Activated naive CD4-positive, alpha-beta T cell (primary cell): ENCODE data around the gene SLC24A3.

Experiments
- DNase-seq, 4 experiments: peaks; one replicate each; lab custom pipeline; 2025; lab: John Stamatoyannopoulos, UW

The SLC24A3 gene

DNA sequence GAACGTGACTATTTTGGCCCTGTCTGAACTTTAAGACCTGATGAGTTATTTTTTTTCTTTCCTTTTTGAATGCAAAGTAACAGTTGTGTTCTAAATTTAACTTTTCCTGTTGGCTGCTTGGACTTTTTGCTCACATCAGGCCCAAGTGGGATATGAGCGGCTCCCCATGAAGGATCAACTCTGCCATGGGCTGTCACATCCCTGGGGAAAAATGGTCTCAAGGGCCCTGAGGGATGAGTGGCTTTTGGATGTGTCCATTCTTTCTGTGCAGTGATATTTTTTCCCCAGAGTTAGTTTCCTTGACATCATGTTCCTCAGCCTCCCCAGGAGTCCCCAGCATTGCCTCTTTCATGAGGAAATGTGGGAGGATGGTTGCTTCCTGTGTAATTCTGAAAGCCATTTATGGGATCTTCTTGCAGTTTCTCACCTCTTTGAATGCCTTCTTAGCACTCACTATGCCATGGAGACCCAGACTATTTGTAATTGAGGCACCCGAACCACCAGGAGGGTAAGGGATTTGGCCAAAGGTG is 92.5 kb downstream of the SLC24A3 start:
- no peak for DNase-seq

DNA sequence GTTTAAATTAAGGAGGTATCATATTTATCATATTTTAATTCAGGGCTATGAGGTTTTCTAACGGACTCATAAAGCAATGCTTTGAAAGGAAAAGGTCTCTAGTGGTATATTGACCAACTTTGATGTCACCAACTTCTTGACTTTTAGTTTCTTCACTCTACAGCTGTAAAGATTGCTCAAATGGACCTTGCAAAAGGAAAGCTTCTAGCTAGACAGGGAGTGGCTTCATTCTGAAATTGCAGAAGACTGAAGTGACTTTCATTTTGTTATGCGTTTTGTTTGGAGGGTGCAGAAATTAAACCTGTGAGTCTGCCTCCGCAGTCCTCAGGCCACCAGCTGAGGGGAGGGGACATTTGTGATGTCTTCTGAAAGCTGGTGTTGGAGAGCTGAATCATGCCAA is 95.7 kb downstream of the SLC24A3 start:
- no peak for DNase-seq

DNA sequence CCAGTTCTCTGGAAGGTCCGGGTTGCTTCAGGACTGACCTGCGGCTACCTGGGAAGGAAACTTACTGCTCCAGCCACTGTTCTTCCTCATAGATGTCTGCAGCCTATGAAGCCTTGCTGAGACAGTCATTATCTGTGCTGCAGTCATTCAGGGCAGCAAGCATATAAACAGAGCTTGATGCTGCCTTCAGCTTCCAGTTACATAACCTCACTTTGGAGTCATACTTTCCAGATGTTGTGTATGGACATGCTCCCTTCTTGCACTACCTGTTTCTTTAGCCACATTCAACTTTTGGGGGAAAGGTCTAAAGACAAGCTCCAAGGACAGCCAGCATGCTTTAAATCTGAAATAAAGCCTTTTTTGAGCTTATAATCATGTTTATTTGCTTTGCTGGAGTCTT is 98.1 kb downstream of the SLC24A3 start:
- no peak for DNase-seq

DNA sequence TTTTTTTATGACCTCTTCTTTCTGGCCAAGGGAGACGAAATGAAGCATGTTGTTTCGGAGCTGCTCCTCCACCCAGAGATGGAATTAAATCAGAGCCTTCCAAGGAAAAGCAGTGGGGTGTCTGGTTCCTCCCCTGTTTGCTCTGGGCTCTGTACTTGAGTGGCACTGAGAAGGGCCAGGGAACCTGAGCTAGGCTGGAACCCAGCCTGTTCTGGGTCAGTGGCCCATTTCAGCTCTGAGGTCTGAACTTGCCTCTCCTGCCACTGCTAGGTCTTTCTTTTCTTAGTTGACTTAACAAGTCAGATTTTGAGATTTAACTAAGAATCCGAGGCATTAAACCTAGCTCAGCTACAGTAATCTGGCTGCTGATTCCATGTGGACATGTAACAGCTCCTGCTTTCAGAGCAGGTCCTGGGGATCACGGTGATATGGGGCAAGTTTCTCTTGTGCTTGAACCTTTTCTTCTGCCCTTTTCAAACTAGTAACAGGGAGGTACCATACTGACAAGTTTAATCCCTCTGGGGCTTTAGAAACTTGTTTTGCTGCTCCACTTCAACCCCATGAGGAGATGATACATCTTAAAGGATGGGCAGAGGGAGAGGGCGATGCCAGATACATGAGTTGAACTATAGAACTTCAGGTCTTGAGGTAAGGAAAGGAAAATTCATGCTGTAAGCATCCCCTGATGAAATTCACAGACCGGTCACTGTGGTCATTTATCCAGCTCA is 101.1 kb downstream of the SLC24A3 start:
- DNase-seq, result no peak

DNA sequence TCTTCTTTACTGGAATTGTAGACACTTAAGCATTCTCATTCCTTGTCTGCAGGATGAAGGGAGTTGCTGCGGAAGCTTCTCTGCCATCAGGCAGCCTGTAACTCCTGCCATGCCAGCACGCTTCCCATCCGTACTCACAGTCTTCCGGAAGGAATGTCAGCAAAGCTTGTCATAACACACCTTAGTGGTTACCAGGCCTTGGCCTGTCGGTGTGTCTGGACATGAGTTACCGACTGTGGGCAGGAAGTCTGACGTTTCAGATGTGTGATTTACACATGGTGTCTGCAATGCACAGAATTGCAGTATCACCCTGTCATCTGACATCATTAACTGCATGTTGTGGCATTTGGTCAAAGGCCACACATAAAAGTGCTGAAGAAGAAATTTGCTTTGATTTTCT is 102.2 kb downstream of the SLC24A3 start:
- no peak for DNase-seq

DNA sequence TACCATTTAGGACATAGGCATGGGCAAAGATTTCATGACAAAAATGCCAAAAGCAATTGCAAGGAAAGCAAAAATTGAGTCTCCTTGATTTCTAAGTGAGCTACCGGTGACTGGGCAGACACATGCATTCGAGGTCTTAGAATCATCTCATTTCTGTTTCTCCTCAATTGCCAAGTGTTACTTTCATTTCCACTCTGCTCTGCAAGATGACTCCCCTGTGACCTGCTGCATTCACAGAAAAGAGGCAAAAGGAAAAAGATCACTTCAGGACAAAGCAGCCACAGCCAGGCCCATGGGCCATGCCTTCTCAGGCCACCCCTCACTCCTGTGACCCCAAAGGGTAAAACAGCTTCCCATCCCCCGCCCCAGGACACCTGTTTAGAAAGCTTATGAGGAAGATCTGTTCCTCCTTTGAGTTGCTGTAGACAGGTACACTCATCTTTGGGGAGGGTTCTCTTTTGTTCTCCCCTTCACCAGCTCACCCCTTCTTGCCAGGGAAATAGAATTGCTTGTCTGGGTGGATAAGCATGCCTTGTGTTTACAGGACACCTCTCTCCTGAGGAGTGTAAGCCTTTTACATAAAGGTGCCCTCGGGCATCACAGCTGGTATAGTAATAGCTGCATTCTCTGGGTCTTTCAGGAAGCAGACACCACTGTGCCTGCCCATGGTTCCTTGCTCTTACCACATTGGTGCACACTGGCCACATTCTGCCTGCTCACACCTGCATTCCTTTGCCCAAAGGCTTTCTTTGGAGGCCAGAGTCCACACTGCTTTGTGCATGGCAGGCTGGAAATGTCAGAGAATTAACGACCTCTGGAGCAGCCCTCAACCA is 105.0 kb downstream of the SLC24A3 start:
- DNase-seq, result no peak

DNA sequence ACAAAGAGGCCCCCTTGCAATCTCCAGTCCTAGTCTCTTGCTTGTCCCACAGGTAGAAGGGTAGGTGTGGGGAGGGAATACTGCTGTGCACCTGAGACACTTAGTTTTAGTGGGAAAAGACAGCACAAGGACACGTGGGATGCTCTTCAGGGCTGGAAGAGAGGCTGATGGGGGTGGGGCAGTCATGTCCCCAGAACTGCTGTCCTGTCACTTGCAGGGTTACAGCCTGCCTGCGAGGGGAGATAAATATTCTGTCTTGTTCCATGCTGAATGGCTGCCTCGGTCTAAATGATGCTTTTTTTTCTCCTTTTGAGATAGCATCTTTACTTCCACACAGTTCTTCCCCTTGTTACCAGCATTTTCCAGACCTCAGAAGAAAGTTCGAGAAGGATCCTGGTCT is 106.2 kb downstream of the SLC24A3 start:
- no peak for DNase-seq

DNA sequence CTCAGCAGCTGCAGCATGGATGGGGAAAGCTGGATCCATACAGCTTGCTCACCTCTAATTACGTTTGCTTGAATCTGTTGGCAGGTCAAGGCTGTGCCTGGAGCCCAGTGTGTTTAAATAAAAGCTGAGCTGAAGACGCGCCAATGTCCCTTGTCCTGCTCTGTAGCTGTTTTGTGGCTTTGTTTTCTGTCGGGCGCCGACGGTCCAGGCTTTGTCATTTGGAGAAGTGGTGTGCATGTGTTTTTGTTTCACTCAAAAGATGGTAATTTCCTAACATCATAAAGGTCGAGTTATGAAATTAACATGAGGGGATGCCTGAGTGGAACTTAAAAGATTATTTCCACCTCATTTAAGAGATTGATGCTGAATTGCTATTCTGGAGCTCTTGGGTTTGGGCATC is 107.6 kb downstream of the SLC24A3 start:
- no peak for DNase-seq

DNA sequence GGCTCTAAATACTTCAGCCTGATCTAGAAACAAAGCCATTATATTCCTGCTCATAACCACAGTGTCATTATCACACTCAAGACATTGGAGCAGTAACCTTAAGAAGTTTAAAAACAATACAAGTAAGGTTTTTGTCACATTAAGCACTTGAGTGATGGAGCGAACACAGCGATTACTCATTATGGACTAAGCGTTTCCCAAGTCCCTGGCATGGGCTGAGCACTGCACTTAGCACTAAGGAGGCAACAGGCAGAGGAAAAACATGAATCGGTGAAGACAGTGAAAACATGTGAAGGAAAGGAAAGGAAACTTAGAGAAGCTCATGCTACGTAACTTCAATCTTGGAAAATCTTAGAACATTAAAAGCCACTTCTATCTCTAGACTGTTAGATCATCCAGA is 108.7 kb downstream of the SLC24A3 start:
- DNase-seq, result no peak

DNA sequence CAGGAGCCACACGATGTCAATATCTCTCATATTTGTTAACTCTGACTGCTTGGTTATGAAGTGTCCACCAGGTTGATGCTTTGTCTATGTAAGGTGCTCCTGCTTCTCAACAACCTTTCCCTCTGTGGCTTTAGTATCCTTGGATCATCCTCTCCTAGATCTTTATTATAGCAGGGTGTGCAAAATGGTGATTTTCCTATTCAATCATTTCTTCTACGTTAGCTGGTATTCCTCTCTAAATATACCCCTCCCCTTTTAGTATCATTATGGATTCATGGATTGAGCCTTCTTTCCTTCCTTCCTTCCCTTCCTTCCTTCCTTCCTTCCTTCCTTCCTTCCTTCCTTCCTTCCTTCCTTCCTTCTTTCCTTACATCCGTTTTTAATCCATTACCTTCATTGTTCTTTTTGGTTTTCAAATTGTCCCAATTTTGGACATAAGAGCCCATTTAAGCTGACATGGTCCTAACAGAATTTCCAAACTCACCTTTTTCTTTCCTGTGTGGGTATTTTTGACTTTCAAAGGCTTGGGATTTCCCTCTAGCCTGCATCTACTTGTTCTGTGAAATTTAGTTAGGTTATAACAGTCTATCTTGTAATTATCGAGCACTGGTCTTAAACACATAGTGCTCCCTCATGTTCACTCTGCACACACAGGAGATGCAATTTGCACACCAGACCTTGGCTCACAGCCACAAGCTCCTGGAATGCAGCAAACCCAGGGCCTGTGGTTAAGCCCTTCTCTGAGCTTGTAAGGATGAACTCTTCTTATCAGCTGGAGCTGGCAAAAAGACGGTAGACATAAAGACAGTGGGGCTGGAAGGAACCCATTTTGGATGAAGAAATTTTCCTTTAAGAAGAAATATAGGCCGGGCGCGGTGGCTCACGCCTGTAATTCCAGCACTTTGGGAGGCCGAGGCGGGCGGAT is 109.9 kb downstream of the SLC24A3 start:
- no peak for DNase-seq

DNA sequence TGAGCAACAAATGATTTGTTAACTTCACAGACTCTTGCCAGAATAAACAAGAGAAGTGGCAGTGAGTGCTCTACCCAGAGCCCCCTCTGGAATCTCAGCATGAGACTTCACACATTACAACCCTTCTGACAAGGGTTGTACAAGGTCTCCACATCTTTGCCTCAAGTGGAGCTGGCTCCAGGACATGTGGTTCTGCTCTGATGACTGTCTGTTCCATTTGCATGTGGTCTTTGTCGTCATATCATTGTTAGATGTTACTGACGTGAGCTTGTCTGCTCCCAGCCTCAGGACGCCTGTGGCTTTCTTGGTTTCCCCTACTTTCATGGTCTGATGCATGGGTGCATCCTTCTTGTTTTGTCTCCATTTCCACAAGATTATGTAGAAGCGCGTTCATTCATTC is 115.0 kb downstream of the SLC24A3 start:
- DNase-seq, result no peak

DNA sequence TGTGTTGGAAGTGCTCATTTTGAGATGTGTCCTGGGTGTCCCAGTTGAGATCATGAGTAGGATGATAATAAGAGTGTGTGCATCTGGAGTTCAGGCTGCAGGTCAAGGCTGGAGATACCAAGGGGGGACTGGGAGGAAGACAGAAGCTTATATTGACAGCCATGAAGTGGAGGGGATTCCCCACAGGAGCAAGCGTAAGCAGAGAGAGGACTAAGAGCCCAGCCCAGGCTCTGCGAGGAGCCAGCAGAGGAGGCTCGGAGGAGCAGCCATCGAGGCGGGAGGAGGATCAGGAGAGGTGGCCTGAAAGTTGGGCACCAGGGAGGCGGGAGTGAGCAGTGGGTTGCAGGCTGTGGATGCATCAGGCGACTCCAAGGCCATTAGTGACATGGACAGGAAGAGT is 116.2 kb downstream of the SLC24A3 start:
- no peak for DNase-seq

DNA sequence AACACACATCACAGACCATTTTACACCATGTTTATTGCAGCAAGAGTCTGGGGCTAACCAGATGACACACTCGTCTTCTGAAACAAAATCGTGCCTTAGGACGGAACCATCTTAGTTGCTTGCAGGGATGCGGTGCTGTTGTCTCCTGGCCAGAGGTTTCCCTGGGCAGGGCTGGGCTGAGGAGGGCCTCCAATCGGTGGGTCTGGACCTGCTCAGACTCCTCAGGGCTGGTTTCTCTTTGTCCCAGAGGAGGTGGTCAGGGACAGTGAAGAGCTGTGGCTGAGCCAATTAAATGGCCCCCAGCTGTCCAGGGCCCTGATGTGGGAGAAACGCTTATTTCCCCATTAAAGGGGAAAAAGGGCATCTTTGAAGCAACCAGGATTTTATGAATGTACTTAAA is 117.6 kb downstream of the SLC24A3 start:
- DNase-seq, result no peak

DNA sequence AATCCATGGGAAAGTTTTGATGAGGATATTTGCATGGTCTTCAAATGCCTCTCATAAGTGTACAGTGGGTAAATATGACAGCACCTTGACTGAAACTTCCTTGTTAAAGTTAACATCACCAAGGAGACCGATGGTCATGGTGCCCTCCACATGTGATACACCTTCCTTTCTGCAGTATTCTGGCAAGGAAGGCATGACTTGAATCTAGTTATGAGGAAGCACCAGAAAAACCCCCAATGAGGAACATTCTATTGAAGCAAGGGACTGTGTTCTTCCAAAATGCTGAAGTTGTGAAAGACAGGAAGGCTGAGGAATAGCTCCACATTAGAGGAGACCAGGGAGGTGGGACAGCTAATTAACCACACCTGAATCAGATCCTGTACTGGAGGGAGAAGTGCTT is 118.3 kb downstream of the SLC24A3 start:
- no peak for DNase-seq

DNA sequence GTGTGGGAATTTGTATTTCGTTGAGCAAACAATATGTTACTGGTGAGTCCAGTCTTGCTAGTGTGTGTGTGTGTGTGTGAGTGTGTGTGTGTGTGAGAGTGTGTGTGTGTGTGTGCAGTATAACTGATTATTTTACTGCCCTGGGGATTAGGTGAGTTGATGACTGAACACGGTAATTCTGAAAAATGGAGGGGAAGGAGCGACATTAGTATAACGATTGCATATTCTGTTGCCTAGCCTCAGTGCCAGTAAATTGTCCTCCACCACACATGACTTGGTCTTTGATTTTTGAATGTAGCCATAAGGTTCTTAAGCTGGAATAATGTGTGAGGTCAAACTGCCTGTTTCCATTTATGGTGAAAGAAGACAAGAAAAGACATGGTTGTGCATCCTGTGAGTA is 121.1 kb downstream of the SLC24A3 start:
- DNase-seq, result no peak

DNA sequence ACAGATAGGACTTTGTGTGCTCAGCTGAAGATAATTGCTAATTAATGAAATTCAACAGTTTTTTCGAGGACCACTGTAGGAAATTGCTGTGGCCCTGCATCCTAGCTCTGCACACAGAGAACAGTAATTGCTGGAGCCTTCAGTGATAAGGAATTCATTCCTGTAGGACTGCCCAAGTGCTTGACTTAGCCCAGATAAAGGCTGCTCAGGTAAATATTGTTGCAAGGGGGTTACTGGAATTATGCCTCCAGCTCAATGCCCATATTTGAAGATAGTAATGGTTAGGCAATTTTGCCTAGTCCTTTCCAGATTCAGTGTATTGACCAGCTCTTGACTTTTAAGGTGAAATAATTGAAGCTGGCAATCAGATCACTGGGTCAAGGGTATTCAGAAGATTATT is 122.9 kb downstream of the SLC24A3 start:
- DNase-seq, result no peak

DNA sequence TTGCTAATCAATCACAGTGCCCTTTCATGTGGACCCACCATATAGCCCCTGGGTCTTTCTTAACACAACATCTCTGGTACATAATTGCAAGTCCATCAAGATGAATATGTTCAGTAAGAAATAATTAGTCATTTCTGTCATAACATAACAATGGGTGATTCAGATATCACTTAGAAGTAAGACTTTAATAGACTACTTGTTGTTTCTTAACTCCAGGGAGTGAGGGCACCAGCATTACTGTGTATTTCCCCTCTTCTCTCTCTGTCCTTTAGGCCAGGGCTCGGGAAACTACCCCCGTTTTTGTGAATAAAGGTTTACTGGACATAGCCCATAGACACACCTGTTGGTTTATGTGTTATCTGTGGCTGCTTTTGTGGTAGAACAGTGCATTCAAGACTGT is 123.5 kb downstream of the SLC24A3 start:
- no peak for DNase-seq

DNA sequence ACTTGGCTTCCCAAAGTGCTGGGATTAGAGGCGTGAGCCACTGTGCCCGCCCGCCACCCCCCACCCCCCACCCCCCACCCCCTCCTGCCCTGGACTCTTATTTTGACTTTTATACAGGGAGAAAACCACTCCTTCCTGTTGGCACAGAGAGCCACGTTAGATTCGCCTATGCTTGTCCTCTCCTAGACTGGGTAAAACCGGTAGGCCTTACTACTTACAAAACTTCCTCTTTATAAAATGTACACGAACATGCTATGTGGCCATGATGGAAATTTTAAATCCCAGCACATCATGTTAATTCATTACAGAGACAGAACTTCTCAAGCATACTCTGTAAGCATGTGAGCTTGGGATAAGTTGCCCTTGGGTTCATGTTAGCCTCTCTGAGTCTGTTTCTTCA is 124.2 kb downstream of the SLC24A3 start:
- DNase-seq, result no peak

DNA sequence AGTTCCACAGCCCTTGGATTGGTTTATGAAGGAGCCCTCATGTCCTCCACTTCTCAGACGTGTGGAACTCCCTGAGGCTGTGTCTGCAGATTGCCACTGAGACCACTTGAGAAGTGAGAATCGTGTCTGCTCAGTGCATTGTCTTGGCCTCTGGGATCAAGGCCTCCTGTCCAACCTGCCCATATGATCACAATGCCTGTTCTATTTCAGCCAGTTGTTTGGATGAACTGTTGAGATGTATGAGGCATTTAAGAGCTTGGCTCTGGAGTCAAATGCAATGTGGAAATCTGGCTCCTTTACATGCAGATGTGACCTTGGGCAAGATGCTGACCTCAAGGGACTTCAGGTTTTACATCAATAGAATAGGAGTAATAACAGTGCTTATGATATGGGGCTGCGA is 125.9 kb downstream of the SLC24A3 start:
- DNase-seq, result no peak

DNA sequence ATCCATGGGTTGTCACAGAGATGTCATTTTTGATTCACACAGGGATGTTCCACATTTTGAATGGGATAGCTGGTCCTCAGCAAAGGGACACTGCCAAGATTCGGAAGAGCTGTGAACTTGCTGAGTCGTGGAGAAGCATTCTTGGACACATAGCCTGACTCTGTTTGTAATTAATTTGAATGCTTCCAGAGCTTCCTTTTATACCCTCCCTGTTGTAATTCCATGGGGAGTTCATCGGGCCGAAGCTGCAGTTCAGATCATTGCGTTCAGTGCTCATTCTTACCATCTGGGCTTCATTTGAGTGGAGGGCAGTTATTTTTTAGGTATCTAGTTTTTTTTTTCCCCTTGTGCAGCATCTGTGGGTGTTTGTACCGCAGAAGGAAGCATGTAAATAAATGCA is 126.5 kb downstream of the SLC24A3 start:
- no peak for DNase-seq

DNA sequence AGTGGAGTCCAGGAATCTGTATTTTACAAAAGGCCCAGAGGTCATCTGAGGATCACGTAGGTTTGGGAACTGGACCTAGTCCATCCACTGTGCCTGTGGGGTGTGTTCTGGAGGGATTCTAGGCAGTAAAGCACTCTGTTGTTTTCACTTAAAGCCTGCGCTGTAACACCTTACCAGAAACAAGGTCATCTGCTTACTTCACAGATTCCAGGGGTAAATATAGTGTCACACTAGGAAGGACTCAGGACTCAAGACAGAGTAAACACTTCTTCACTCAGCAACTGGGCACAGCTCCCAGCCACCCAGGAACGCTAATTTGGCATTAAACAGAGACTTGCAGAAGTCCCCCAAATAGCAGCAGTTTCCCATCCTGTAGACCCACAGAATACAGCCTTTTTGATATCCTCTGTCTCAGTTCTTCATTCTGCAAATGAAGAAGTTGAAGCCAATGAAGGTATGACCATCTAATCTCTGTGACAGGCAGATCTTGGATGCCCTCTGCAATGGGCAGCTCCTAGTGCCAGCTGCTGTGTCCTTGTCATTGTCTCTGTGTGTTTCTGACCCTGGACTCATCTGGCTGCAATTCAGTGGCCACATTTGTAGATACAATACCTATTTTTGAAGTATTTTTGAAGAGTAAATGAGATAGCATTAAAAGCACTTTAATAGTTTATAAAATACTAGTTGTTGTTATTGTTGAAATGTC is 129.1 kb downstream of the SLC24A3 start:
- DNase-seq, result no peak

DNA sequence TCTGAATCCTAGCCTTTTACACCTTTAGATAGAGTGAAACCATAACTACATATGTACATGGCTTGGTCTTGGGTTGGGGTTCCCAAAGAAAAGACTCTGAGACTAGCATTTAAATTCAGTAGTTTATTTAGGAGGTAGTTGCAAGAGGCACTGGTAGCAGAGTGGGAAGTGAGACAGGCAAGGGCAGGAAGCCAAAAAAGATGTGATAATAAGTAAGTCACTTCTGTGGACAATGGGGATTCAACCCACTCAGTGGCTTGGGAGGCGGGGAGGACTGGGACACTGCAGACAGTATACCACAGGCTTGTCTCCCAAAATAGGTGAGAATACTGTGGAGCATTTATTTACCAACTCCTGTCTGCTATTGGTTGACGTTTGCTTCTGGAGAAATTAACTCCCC is 131.9 kb downstream of the SLC24A3 start:
- no peak for DNase-seq
